SK-N-SH (cell line): ENCODE measurements around the gene PARP1. TPM values are rescaled to one million over a fixed set of nuclear protein-coding genes. Genes with fewer than 3 reads are reported as not detected.
A peak's percentile ranks its signal among the peaks of the same experiment; 100 is the strongest.

Source experiments
- CTCF ChIA-PET: fragments of 300-600, 350-600 bp; formaldehyde crosslinking; extraction: SDS; loops from one replicate; lab custom pipeline; 2021; lab: Yijun Ruan, JAX
- POLR2A ChIA-PET: fragments of 350-600 bp; sonication (Branson Sonifier 250); formaldehyde crosslinking; extraction: SDS; loops from one replicate; lab custom pipeline; 2020; ENCODE audit warnings: antibody characterized with exemption, inconsistent platforms; lab: Yijun Ruan, JAX
- DNase-seq: peaks from one replicate; pipeline ENCODE4 v3.0.0; 2012
- H2AFZ ChIP-seq: fragments of 200-600 bp; sonication (generic); 2 replicates; pipeline ENCODE4 v1.8.1; 2016; ENCODE audit warnings: antibody characterized with exemption, mild to moderate bottlenecking, low read depth
- H3F3A ChIP-seq: fragments of 200-600 bp; sonication (generic); replicated peaks from 2 replicates; pipeline ENCODE3; 2016; ENCODE audit warnings: antibody characterized with exemption, mild to moderate bottlenecking; ENCODE audit not compliant: insufficient read depth
- H3K27ac ChIP-seq, 2 experiments: fragments of 200-500 bp in 1 of 2; fragments of 200-600 bp in 1 of 2; sonication (Bioruptor generic) in 1 of 2; sonication (generic), shearing (Covaris generic) in 1 of 2; 2 replicates each; pipeline versions ENCODE4 v1.5.1 to v1.6.1; 2014 to 2016; ENCODE audit warnings: low read depth in 2 of 2, inconsistent platforms in 1 of 2, low read length in 1 of 2, mild to moderate bottlenecking in 1 of 2, mixed read lengths in 1 of 2
- H3K27me3 ChIP-seq: fragments of 200-600 bp; sonication (generic), shearing (Covaris generic); 2 replicates; pipeline ENCODE4 v1.6.1; 2016; ENCODE audit warnings: mixed run types; ENCODE audit not compliant: insufficient read depth
- H3K36me3 ChIP-seq, 2 experiments: fragments of 200-500 bp in 1 of 2; fragments of 200-600 bp in 1 of 2; sonication (Bioruptor generic) in 1 of 2; sonication (generic) in 1 of 2; replicated peaks in 1 of 2; 2 replicates each; pipeline versions ENCODE3 to v1.5.1; 2014 to 2016; ENCODE audit warnings: low read length in 1 of 2, mild to moderate bottlenecking in 1 of 2; ENCODE audit not compliant: insufficient read depth in 2 of 2, control insufficient read depth in 1 of 2
- H3K4me1 ChIP-seq, 2 experiments: fragments of 200-500 bp in 1 of 2; fragments of 200-600 bp in 1 of 2; sonication (Bioruptor generic) in 1 of 2; sonication (generic), shearing (Covaris generic) in 1 of 2; 2 replicates each; pipeline versions ENCODE4 v1.5.1 to v1.6.1; 2014 to 2016; ENCODE audit warnings: low read depth in 1 of 2, low read length in 1 of 2, mixed run types in 1 of 2; ENCODE audit not compliant: insufficient read depth in 2 of 2, control insufficient read depth in 1 of 2
- H3K4me2 ChIP-seq: fragments of 200-600 bp; sonication (generic), shearing (Covaris generic); 2 replicates; pipeline ENCODE4 v1.6.1; 2017; ENCODE audit warnings: mixed run types
- H3K4me3 ChIP-seq, 2 experiments: fragments of 200-500 bp in 1 of 2; fragments of 200-600 bp in 1 of 2; sonication (Bioruptor generic) in 1 of 2; sonication (generic), shearing (Covaris generic) in 1 of 2; 2 replicates each; pipeline versions ENCODE4 v1.5.1 to v1.8.1; 2014 to 2016; ENCODE audit warnings: low read depth in 2 of 2, inconsistent platforms in 1 of 2, low read length in 1 of 2, mild to moderate bottlenecking in 1 of 2, mixed read lengths in 1 of 2, moderate library complexity in 1 of 2
- H3K79me2 ChIP-seq: fragments of 200-600 bp; sonication (generic); 2 replicates; pipeline ENCODE4 v1.8.1; 2017; ENCODE audit warnings: mild to moderate bottlenecking; ENCODE audit not compliant: insufficient read depth
- H3K9ac ChIP-seq: fragments of 200-600 bp; sonication (generic); 2 replicates; pipeline ENCODE4 v1.6.1; 2017; ENCODE audit warnings: mixed run types
- H3K9me2 ChIP-seq: fragments of 200-600 bp; sonication (generic); 2 replicates; pipeline ENCODE4 v1.6.1; 2017; ENCODE audit warnings: mixed run types
- H3K9me3 ChIP-seq: fragments of 200-600 bp; sonication (generic); 2 replicates; pipeline ENCODE4 v1.6.1; 2017; ENCODE audit warnings: mixed run types, mild to moderate bottlenecking, moderate library complexity
- H4K20me1 ChIP-seq: fragments of 200-600 bp; sonication (generic); 2 replicates; pipeline ENCODE4 v1.6.1; 2017; ENCODE audit warnings: mild to moderate bottlenecking, mixed run types; ENCODE audit not compliant: insufficient read depth
- CHD2 ChIP-seq: fragments of 150-350 bp; IDR thresholded peaks from 2 replicates; pipeline ENCODE4 v1.6.1; 2018; ENCODE audit warnings: low read length; ENCODE audit not compliant: partially characterized antibody
- CTCF ChIP-seq: fragments of 200-600 bp; sonication (generic); IDR thresholded peaks from 2 replicates; pipeline ENCODE4 v1.6.1; 2017; ENCODE audit warnings: antibody characterized with exemption, mild to moderate bottlenecking, moderate library complexity
- EP300 ChIP-seq, 2 experiments: IDR thresholded peaks; 2 replicates each; pipeline versions ENCODE4 v1.4.0 to v1.6.1; 2012; ENCODE audit warnings: borderline replicate concordance in 1 of 2, low read depth in 1 of 2, low read length in 1 of 2
- FOSL2 ChIP-seq: IDR thresholded peaks from 2 replicates; pipeline ENCODE4 v1.4.0; 2012; ENCODE audit warnings: low read depth, mild to moderate bottlenecking, moderate library complexity, borderline replicate concordance
- GATA2 ChIP-seq: sonication (generic); formaldehyde crosslinking; IDR thresholded peaks from 2 replicates; pipeline ENCODE4 v1.5.0; 2020; ENCODE audit warnings: mild to moderate bottlenecking, missing genetic modification reagents
- IRF3 ChIP-seq: fragments of 150-350 bp; IDR thresholded peaks from 2 replicates; pipeline ENCODE4 v1.6.1; 2016; ENCODE audit warnings: mild to moderate bottlenecking, low read depth, low read length
- NFIC ChIP-seq: IDR thresholded peaks from 2 replicates; pipeline ENCODE4 v1.4.0; 2012; ENCODE audit warnings: borderline replicate concordance
- NRF1 ChIP-seq: IDR thresholded peaks from 2 replicates; pipeline ENCODE4 v1.6.1; 2012; ENCODE audit warnings: low read depth, mild to moderate bottlenecking, low read length
- POLR2AphosphoS5 ChIP-seq: IDR thresholded peaks from 2 replicates; pipeline ENCODE4 v1.6.1; 2012; ENCODE audit warnings: low read depth, low read length
- SMC3 ChIP-seq: IDR thresholded peaks from 2 replicates; pipeline ENCODE4 v1.6.1; 2012; ENCODE audit warnings: low read depth, low read length, improper control_type of control experiment
- TCF12 ChIP-seq: IDR thresholded peaks from 2 replicates; pipeline ENCODE4 v1.4.0; 2012
- TEAD4 ChIP-seq: IDR thresholded peaks from 2 replicates; pipeline ENCODE4 v1.4.0; 2012; ENCODE audit warnings: mild to moderate bottlenecking, borderline replicate concordance; ENCODE audit not compliant: insufficient read depth
- USF1 ChIP-seq: IDR thresholded peaks from 2 replicates; pipeline ENCODE4 v1.4.0; 2012; ENCODE audit warnings: low read depth, borderline replicate concordance
- USF2 ChIP-seq: fragments of 150-350 bp; IDR thresholded peaks from 2 replicates; pipeline ENCODE4 v1.6.1; 2017; ENCODE audit warnings: antibody characterized with exemption, low read length, low read depth, borderline replicate concordance
- WGBS: methylation state at CpG from one replicate; pipeline ENCODE4 v1.1.6; 2017; ENCODE audit warnings: low lambda C conversion rate; 5-methylcytosine and 5-hydroxymethylcytosine counted together
- polyA plus RNA-seq, 3 experiments: library from polyadenylated mRNA; depleted of rRNA; stranded (reverse); fragments of >200 nt; gene quantifications; 2 replicates each; pipeline ENCODE4 v1.2.3, GENCODE V29; 2012
- TF ChIP-seq, protein P1 (sequence below): IDR thresholded peaks from 2 replicates; pipeline ENCODE4 v1.4.0; 2012; ENCODE audit warnings: low read depth, borderline replicate concordance
- TF ChIP-seq, protein P2 (sequence below): IDR thresholded peaks from 2 replicates; pipeline ENCODE4 v1.6.1; 2012; ENCODE audit warnings: mild to moderate bottlenecking, low read depth, low read length, moderate library complexity

The PARP1 gene
- polyA plus RNA-seq, 1 of the 3 experiments (the other 2 are of a cell fraction): 239 TPM

GRCh38 chr1:226443439-226443838, 35.5 kb upstream of the PARP1 start:
- Histone ChIP-seq H3K9ac (no peak overlapping the region), H3K36me3 (no peaks in the 10 kb centered on the region), H3K4me2 (no peak overlapping the region), H2AFZ (no peak overlapping the region), H3K79me2 (no peaks in the 10 kb centered on the region), H3K9me2 (no peaks in the 10 kb centered on the region), H3K27ac (no peak overlapping the region), H3K4me1 (no peaks in the 10 kb centered on the region), H3K9me3 (no peaks in the 10 kb centered on the region), H3K4me3 (no peak overlapping the region), H4K20me1 (no peaks in the 10 kb centered on the region), H3K27me3 (no peaks in the 10 kb centered on the region; the same call in 1 of the 2 replicates), H3F3A (no peaks in the 10 kb centered on the region)
- POLR2A ChIA-PET: no interaction called here
- WGBS: 47% methylated on average over 3 of the region's 3 CpGs
- TF ChIP-seq, protein P1, sequence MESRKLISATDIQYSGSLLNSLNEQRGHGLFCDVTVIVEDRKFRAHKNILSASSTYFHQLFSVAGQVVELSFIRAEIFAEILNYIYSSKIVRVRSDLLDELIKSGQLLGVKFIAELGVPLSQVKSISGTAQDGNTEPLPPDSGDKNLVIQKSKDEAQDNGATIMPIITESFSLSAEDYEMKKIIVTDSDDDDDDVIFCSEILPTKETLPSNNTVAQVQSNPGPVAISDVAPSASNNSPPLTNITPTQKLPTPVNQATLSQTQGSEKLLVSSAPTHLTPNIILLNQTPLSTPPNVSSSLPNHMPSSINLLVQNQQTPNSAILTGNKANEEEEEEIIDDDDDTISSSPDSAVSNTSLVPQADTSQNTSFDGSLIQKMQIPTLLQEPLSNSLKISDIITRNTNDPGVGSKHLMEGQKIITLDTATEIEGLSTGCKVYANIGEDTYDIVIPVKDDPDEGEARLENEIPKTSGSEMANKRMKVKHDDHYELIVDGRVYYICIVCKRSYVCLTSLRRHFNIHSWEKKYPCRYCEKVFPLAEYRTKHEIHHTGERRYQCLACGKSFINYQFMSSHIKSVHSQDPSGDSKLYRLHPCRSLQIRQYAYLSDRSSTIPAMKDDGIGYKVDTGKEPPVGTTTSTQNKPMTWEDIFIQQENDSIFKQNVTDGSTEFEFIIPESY: no peak
- TF ChIP-seq FOSL2 (peak; percentile 21; the same call in 1 of the 2 replicates), CTCF (no peak)
- DNase-seq: no peak
- CTCF ChIA-PET: interaction anchor here (1.1 kb wide), 1 partner anchor 24 kb away, joined by 3 read pairs; no protein-coding TSS in a partner anchor

- TF ChIP-seq EP300 (IDR thresholded peaks at IDR 0.05; ENCODE audit: borderline replicate concordance in 1 of 2, low read depth in 1 of 2, low read length in 1 of 2) (no peak), NRF1 (no peak), POLR2AphosphoS5 (no peak), USF1 (no peak), USF2 (no peak), TEAD4 (no peak), SMC3 (no peak), FOSL2 (no peak), TCF12 (no peak), GATA2 (CRISPR knock-in tag) (no peak), NFIC (no peak), CHD2 (no peak), IRF3 (no peak)
- TF ChIP-seq, protein P2, sequence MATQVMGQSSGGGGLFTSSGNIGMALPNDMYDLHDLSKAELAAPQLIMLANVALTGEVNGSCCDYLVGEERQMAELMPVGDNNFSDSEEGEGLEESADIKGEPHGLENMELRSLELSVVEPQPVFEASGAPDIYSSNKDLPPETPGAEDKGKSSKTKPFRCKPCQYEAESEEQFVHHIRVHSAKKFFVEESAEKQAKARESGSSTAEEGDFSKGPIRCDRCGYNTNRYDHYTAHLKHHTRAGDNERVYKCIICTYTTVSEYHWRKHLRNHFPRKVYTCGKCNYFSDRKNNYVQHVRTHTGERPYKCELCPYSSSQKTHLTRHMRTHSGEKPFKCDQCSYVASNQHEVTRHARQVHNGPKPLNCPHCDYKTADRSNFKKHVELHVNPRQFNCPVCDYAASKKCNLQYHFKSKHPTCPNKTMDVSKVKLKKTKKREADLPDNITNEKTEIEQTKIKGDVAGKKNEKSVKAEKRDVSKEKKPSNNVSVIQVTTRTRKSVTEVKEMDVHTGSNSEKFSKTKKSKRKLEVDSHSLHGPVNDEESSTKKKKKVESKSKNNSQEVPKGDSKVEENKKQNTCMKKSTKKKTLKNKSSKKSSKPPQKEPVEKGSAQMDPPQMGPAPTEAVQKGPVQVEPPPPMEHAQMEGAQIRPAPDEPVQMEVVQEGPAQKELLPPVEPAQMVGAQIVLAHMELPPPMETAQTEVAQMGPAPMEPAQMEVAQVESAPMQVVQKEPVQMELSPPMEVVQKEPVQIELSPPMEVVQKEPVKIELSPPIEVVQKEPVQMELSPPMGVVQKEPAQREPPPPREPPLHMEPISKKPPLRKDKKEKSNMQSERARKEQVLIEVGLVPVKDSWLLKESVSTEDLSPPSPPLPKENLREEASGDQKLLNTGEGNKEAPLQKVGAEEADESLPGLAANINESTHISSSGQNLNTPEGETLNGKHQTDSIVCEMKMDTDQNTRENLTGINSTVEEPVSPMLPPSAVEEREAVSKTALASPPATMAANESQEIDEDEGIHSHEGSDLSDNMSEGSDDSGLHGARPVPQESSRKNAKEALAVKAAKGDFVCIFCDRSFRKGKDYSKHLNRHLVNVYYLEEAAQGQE: no peak
- ChIA-PET CTCF (interaction anchor here (1.0 to 1.1 kb wide), 2 partner anchors 25 to 35 kb away, joined by 3 read pairs; partner anchors contain the start of gene PARP1), POLR2A (no interaction called here)
- no peaks in the 10 kb centered on the region for H3K9me3 ChIP-seq
- no peaks in the 10 kb centered on the region; the same call in 1 of the 2 replicates for H3K27me3 ChIP-seq
- DNase-seq: no peak
- H3K36me3 ChIP-seq: no peaks in the 10 kb centered on the region
- no peak overlapping the region for H3K4me2 ChIP-seq
- no peaks in the 10 kb centered on the region for H4K20me1 ChIP-seq
- H3K9ac ChIP-seq: no peak overlapping the region
- no peak overlapping the region for H3K4me3 ChIP-seq
- 64% methylated on average over 6 of the region's 6 CpGs for WGBS
- no peaks in the 10 kb centered on the region for H3K9me2 ChIP-seq
- H3K27ac ChIP-seq: no peak overlapping the region
- H2AFZ ChIP-seq: no peak overlapping the region
- no peaks in the 10 kb centered on the region for H3F3A ChIP-seq
- no peaks in the 10 kb centered on the region for H3K4me1 ChIP-seq
- no peaks in the 10 kb centered on the region for H3K79me2 ChIP-seq
Observed at GRCh38 chr1:226443033-226443432, 35.1 kb upstream of the PARP1 start.
